DND-41 (cell line): ENCODE data around the gene HSPB9.

Source experiments
- EZH2 ChIP-seq: IDR thresholded peaks from 3 replicates; pipeline ENCODE4 v1.6.1; 2012; ENCODE audit warnings: borderline replicate concordance, low read depth, mild to moderate bottlenecking, moderate library complexity, low read length, inconsistent platforms; ENCODE audit not compliant: severe bottlenecking
- TF ChIP-seq, protein P1 (sequence below): IDR thresholded peaks from 2 replicates; pipeline ENCODE4 v1.5.1; 2012; ENCODE audit warnings: borderline replicate concordance, low read length, moderate library complexity, mild to moderate bottlenecking; ENCODE audit not compliant: poor library complexity, severe bottlenecking; ENCODE audit errors: extremely low read depth

DNA sequence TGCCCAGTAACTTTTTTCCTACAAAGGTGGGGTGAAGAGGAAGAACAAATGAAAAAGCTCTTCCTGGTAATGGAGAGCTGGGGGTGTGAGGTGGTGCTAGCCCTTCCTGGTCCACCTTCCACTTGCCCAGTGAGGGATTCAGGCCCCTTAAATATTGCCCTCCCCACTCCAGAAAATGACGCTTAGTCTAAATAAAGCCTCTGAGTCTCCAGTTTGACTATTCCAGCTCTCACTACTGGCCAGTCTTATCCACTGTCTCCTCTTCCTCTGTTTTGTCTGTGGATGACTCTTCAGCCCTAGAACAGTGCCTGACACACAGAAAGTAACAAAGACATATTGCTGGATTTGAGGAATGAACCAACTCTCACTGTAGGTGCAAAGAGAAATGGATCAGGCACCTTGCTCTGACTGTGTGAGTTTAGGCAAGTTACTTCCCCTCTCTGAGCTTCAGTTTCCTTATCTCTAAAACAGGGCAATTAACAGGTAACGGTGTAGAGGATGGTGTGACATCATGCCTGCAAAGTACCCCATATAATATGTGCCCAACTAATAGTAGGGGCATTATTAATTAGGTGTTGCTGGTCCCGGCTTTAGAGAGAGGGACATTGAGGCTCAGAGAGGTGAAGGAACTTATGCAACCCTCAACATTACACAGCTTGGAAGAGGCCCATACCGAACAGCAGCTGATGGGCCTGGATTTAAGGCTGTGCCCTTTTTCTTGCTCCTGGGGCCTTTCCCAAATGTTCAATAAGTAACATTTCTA, 45.6 kb upstream of the HSPB9 start:
- TF ChIP-seq, protein P1, sequence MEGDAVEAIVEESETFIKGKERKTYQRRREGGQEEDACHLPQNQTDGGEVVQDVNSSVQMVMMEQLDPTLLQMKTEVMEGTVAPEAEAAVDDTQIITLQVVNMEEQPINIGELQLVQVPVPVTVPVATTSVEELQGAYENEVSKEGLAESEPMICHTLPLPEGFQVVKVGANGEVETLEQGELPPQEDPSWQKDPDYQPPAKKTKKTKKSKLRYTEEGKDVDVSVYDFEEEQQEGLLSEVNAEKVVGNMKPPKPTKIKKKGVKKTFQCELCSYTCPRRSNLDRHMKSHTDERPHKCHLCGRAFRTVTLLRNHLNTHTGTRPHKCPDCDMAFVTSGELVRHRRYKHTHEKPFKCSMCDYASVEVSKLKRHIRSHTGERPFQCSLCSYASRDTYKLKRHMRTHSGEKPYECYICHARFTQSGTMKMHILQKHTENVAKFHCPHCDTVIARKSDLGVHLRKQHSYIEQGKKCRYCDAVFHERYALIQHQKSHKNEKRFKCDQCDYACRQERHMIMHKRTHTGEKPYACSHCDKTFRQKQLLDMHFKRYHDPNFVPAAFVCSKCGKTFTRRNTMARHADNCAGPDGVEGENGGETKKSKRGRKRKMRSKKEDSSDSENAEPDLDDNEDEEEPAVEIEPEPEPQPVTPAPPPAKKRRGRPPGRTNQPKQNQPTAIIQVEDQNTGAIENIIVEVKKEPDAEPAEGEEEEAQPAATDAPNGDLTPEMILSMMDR = no peak
- TF ChIP-seq EZH2 = no peak
